CD14-positive monocyte (primary cell): ENCODE measurements around the gene TENM3. TPM values are rescaled to one million over a fixed set of nuclear protein-coding genes. Genes with fewer than 3 reads are reported as not detected.

Experiments
- DNase-seq, 3 donors: peaks; one replicate each; pipeline ENCODE4 v3.0.0-alpha.2; 2011 to 2022
- H2AFZ ChIP-seq: 2 replicates; pipeline ENCODE4 v1.6.0; 2012; ENCODE audit warnings: mild to moderate bottlenecking, low read depth, low read length, inconsistent platforms; ENCODE audit not compliant: insufficient read depth, poor library complexity, severe bottlenecking
- H3K27ac ChIP-seq, 2 donors: 1 replicate in 1 of 2; 2 replicates in 1 of 2; pipeline ENCODE4 v1.5.1; 2012 to 2013; ENCODE audit warnings: low read length in 2 of 2, control low read depth in 1 of 2, inconsistent platforms in 1 of 2, low read depth in 1 of 2, mild to moderate bottlenecking in 1 of 2
- H3K27me3 ChIP-seq, 2 donors: one replicate each; pipeline versions ENCODE4 v1.6.0 to v1.6.1; 2011 to 2013; ENCODE audit warnings: low read length in 2 of 2; ENCODE audit not compliant: control insufficient read depth in 2 of 2, insufficient read depth in 2 of 2
- H3K36me3 ChIP-seq, 2 donors: replicated peaks in 1 of 2; 1 replicate in 1 of 2; 2 replicates in 1 of 2; pipeline versions ENCODE4 v1.5.1 to v1.6.1; 2012 to 2013; ENCODE audit warnings: low read length in 2 of 2, control low read depth in 1 of 2, inconsistent platforms in 1 of 2, mild to moderate bottlenecking in 1 of 2; ENCODE audit not compliant: insufficient read depth in 2 of 2, control insufficient read depth in 1 of 2
- H3K4me1 ChIP-seq, 2 donors: 1 replicate in 1 of 2; 2 replicates in 1 of 2; pipeline versions ENCODE4 v1.5.1 to v1.6.1; 2012 to 2013; ENCODE audit warnings: low read length in 2 of 2, control low read depth in 1 of 2, inconsistent platforms in 1 of 2, mild to moderate bottlenecking in 1 of 2, moderate library complexity in 1 of 2; ENCODE audit not compliant: insufficient read depth in 2 of 2, control insufficient read depth in 1 of 2
- H3K4me2 ChIP-seq: replicated peaks from 2 replicates; pipeline ENCODE3; 2012; ENCODE audit warnings: low read length, moderate library complexity, mild to moderate bottlenecking; ENCODE audit not compliant: poor library complexity, severe bottlenecking; ENCODE audit errors: extremely low read depth
- H3K4me3 ChIP-seq, 3 experiments: fragments of 200-600 bp in 1 of 3; sonication (generic) in 1 of 3; replicated peaks in 1 of 3; 1 replicate in 2 of 3; 2 replicates in 1 of 3; pipeline ENCODE4 v1.5.1; 2011 to 2013; ENCODE audit warnings: low read length in 3 of 3, mild to moderate bottlenecking in 3 of 3, control low read depth in 2 of 3, low read depth in 2 of 3, inconsistent platforms in 1 of 3, moderate library complexity in 1 of 3
- H3K79me2 ChIP-seq: 2 replicates; pipeline ENCODE4 v1.6.0; 2012; ENCODE audit warnings: mild to moderate bottlenecking, control low read depth, inconsistent platforms, low read length, moderate library complexity; ENCODE audit not compliant: insufficient read depth
- H3K9ac ChIP-seq: 2 replicates; pipeline ENCODE4 v1.6.0; 2017; ENCODE audit warnings: low read length, mild to moderate bottlenecking; ENCODE audit not compliant: insufficient read depth, poor library complexity, severe bottlenecking
- H3K9me3 ChIP-seq, 2 donors: replicated peaks in 1 of 2; 1 replicate in 1 of 2; 2 replicates in 1 of 2; pipeline versions ENCODE4 v1.5.1 to v1.6.1; 2012 to 2013; ENCODE audit warnings: low read length in 2 of 2, control low read depth in 1 of 2; ENCODE audit not compliant: control insufficient read depth in 1 of 2, insufficient read depth in 1 of 2
- H4K20me1 ChIP-seq: 2 replicates; pipeline ENCODE4 v1.6.0; 2012; ENCODE audit warnings: mild to moderate bottlenecking, low read length, control low read depth, moderate library complexity; ENCODE audit not compliant: insufficient read depth
- H3K27ac Mint-ChIP-seq, 7 donors: one replicate each; pipeline ENCODE4 v1.8.0; 2020; ENCODE audit warnings: mild to moderate bottlenecking in 7 of 7, mixed read lengths in 7 of 7, moderate library complexity in 6 of 7, inconsistent platforms in 2 of 7
- H3K27me3 Mint-ChIP-seq, 3 donors: one replicate each; pipeline ENCODE4 v1.8.0; 2021 to 2022; ENCODE audit warnings: low read depth in 3 of 3, mild to moderate bottlenecking in 3 of 3, mixed read lengths in 3 of 3, moderate library complexity in 3 of 3, inconsistent platforms in 1 of 3
- H3K36me3 Mint-ChIP-seq, 2 donors: one replicate each; pipeline ENCODE4 v1.8.0; 2020; ENCODE audit warnings: mixed read lengths in 2 of 2, inconsistent platforms in 1 of 2, mild to moderate bottlenecking in 1 of 2
- H3K4me1 Mint-ChIP-seq: one replicate; pipeline ENCODE4 v1.8.0; 2020; ENCODE audit warnings: mild to moderate bottlenecking, mixed read lengths
- H3K4me3 Mint-ChIP-seq, 2 donors: one replicate each; pipeline ENCODE4 v1.8.0; 2020; ENCODE audit warnings: mild to moderate bottlenecking in 2 of 2, mixed read lengths in 2 of 2, moderate library complexity in 1 of 2
- H3K9me3 Mint-ChIP-seq, 7 donors: one replicate each; pipeline ENCODE4 v1.8.0; 2020 to 2022; ENCODE audit warnings: mixed read lengths in 7 of 7, mild to moderate bottlenecking in 6 of 7, moderate library complexity in 6 of 7, inconsistent platforms in 2 of 7
- CTCF ChIP-seq: fragments of 200-600 bp; IDR thresholded peaks from one replicate; pipeline ENCODE4 v1.8.0; 2022; ENCODE audit warnings: antibody characterized with exemption, mild to moderate bottlenecking
- WGBS: methylation state at CpG from one replicate; pipeline ENCODE4 v1.1.5; 2013; ENCODE audit warnings: missing lambda C conversion rate; ENCODE audit not compliant: insufficient coverage; 5-methylcytosine and 5-hydroxymethylcytosine counted together
- intact Hi-C, 2 donors: fragments of 100-400 bp; cut with micrococcal nuclease; formaldehyde crosslinking; loops; one replicate each; pipeline versions ENCODE4 v1.15.0 to v1.15.1; 2023
- polyA plus RNA-seq, 3 donors: library from polyadenylated mRNA; depleted of rRNA in 1 of 3; unstranded in 2 of 3; stranded (reverse) in 1 of 3; fragments of 300-500 nt in 2 of 3; fragments of >200 nt in 1 of 3; fragmentation: Illumina TruSeq in 2 of 3; gene quantifications; 1 replicate in 2 of 3; 2 replicates in 1 of 3; pipeline ENCODE4 v1.2.3, GENCODE V29; 2012 to 2021

The TENM3 gene
- polyA plus RNA-seq, 3 donors, result not detected

- no peak overlapping the region for H3K4me3 ChIP-seq
- Mint-ChIP-seq H3K27me3 (no peaks in the 10 kb centered on the region), H3K36me3 (no peaks in the 10 kb centered on the region), H3K27ac (no peak overlapping the region), H3K4me3 (no peak overlapping the region), H3K4me1 (no peaks in the 10 kb centered on the region), H3K9me3 (peaks cover 0 to 2% (median 0%) of the 10 kb centered on the region in 7 donors)
- H3K79me2 ChIP-seq, result no peaks in the 10 kb centered on the region
- no peak overlapping the region for H3K4me2 ChIP-seq
- H3K27me3 ChIP-seq, result no peaks in the 10 kb centered on the region
- intact Hi-C loops, result no loop called here
- H3K27ac ChIP-seq, result no peak overlapping the region
- H3K9ac ChIP-seq, result no peak overlapping the region
- no peaks in the 10 kb centered on the region for H4K20me1 ChIP-seq
- TF ChIP-seq CTCF, result no peak
- WGBS, result 96% methylated on average over 8 of the region's 11 CpGs
- no peaks in the 10 kb centered on the region for H3K9me3 ChIP-seq
- no peaks in the 10 kb centered on the region for H3K36me3 ChIP-seq
- no peaks in the 10 kb centered on the region for H3K4me1 ChIP-seq
- no peak for DNase-seq
- H2AFZ ChIP-seq, result no peak overlapping the region
Observed at GRCh38 chr4:182679533-182679932, 436.3 kb downstream of the TENM3 start.

GRCh38 chr4:182680234-182680653, 437.0 kb downstream of the TENM3 start:
- H3K36me3 Mint-ChIP-seq, result no peaks in the 10 kb centered on the region
- no peak for DNase-seq
- Histone ChIP-seq H3K4me2 (no peak overlapping the region), H3K4me1 (no peaks in the 10 kb centered on the region), H3K36me3 (no peaks in the 10 kb centered on the region), H3K79me2 (no peaks in the 10 kb centered on the region), H3K9ac (no peak overlapping the region), H3K27me3 (no peaks in the 10 kb centered on the region), H3K4me3 (no peak overlapping the region), H4K20me1 (no peaks in the 10 kb centered on the region), H3K9me3 (no peaks in the 10 kb centered on the region), H2AFZ (no peak overlapping the region), H3K27ac (no peak overlapping the region)
- no peaks in the 10 kb centered on the region for H3K27me3 Mint-ChIP-seq
- H3K9me3 Mint-ChIP-seq, result peaks cover 0 to 2% (median 0%) of the 10 kb centered on the region in 7 donors
- no peaks in the 10 kb centered on the region for H3K4me1 Mint-ChIP-seq
- TF ChIP-seq CTCF, result no peak
- no peak overlapping the region for H3K4me3 Mint-ChIP-seq
- WGBS, result 88% methylated on average over 14 of the region's 15 CpGs
- intact Hi-C loops, result no loop called here
- H3K27ac Mint-ChIP-seq, result no peak overlapping the region
